Stimulated activated naive CD4-positive, alpha-beta T cell (primary cell): ENCODE measurements around the gene CARD14.
"Not testable (repeated sequence)": the region's sequence is repeated elsewhere in the genome, so short reads cannot be mapped to it uniquely, and the experiment has no call there.

Experiments used
- DNase-seq, 6 experiments: peaks; one replicate each; lab custom pipeline; 2025; lab: John Stamatoyannopoulos, UW

The CARD14 gene

DNA sequence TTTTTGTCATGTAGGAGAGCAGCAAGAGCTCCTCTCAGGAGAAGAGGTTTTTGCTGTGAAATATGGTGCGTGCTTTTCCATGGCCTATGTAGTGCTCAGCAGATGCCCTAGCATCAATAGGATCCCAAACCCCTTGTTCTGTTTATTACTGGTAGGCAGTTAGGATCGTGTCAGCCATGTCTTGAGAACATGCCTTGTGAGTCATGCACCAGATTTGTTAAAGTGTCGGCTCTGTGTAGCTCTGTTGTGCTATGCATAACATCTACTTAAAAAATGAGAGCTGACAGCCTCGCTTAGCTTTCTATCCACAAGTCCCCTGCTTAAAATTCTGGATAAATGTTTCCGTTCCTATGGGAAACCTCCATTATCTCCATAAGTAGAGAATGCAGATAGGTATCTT lies 18.5 kb upstream of the CARD14 start:
- no peak for DNase-seq

DNA sequence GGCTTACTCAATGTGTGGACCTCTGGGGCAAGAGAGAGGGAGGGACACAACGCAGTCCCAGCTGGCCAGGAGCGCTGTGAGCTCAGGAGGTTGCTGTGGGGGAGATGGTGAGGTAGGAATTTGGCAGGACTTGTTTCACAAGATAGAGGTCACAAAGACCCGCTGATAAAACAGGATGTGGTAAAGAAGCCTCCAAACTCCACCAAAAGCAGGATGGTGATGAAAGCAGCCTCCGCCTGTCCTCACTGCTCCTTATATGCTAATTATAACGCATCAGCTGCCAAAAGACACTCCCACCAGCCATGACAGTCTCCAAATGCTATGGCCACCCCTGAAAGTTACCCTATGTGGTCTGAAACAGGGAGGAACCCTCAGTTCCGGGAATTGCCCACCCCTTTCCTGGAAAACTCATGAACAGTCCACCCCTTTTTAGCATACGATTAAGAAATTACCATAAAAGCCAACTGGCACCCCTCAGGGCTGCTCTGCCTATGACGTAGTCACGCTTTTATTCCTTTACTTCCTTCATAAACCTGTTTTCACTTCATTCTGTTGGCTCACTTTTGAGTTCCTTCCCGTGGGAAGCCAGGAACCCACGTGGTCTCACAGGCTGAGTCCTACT lies 17.6 kb upstream of the CARD14 start:
- DNase-seq, result no peak

GRCh38 chr17:80153004-80153403 lies 16.8 kb upstream of the CARD14 start:
- DNase-seq, result no peak

DNA sequence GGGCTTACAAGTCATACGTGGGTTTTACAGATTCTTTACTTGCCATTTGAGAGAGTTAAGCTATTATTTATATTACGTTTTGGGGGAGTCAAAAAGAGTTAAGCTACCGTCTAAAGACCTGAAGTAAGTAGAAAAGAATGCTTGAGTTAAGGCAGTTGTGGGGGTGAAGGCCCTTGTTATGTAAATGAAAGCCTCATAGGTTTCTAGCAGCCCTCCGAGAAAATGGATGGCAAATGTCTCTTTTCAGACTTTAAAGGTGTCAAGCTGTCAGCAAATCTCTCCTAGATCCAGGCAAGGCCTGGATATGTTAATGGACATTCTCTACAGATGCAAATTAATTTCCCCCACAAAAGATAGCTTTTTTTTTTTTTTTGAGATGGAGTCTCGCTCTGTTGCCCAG lies 15.7 kb upstream of the CARD14 start:
- no peak for DNase-seq

DNA sequence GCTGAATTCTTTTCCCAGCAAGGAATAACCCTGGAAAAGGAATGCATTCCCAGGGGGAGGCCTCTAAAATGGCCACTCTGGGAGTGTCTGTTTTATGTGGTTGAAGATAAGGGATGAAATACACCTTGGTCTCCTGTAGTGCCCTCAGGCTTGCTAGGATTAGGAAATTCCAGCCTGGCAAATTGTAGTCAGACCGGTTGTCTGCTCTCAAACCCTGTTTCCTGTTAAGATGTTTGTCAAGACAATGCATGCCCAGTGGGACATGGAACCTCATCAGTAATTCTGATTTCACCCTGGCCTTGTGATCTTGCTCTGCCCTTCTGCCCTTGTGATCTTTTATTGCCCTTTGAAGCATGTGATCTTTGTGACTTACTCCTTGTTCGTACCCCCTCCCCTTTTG lies 14.2 kb upstream of the CARD14 start:
- not testable (repeated sequence) for DNase-seq

GRCh38 chr17:80158846-80159245 lies 11.0 kb upstream of the CARD14 start:
- DNase-seq, result no peak

- no peak for DNase-seq
Observed at GRCh38 chr17:80160536-80160935, 9.3 kb upstream of the CARD14 start.

DNA sequence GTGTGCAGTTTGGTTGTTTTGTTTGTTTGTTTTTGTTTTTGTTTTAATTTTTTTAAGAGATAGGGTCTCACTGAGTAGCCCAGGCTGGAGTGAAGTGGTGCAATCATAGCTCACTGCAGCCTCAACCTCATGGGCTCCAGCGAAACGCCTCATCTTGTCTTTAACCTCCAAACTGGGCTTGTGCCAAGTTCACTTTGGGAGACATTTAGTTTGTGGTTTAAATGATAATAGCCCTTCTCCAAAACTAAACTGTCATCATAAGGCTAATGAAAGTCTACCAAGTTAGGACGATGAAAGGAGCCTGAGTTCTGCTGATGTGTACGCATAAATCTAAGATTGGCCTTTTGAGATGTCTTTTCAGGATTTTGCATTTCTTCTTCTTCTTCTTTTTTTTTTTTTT lies 6.5 kb upstream of the CARD14 start:
- DNase-seq, result no peak

DNA sequence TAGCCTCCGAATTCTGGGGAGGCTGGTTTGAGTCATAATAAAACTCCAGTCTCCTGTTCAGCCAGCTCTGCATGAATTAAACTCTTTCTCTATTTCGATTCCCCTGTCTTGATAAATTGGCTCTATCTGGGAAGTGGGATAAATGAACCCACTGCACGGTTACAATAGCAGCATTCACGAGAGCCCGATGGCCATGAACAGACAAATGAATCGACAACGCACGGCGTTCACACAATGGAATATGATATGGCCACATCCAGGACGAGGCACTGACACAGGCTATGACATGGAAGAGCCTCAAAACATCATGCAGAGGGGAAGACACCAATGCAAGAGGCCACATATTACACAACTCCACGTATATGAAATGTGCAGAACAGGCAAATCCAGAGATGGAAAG lies 5.6 kb upstream of the CARD14 start:
- DNase-seq, result no peak

DNA sequence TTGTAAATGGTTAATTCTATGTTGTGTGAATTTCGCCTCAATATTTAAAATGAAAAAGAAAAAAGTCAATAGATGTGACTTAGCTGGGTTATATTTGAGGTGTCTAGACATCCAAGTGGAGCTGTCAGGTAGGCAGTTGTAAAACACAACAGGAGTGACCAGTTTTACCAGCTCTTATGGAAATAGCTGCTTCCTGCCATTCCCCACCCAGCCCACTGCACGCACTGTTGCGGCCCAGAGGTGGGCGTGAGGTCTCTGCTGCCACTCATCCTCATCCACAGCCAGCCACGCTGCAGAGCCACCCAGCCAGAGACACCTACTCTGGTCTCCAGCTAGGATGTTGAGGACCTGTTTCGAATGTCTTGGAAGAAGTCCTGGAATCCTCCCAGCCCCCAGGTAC lies 3.4 kb upstream of the CARD14 start:
- no peak for DNase-seq

DNA sequence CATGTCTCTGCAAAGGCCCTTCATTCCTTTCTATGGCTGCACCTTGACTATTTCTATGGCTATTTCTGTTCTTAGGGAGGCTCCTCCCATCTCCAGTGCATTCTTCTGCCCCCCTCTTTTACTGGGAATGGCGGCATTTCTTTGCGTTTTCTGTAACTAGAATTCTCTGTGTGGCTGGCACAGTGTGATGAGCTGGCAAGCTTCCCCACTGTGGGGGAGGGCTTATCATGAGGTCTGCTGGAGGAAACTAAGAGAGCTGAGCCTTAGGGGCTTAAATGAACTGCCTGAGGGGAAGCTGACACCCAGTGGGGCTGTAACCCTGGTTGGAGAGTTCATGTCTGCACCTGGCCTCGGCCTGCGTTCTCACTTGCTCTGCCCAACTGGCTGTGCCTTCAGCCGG lies 1.5 kb upstream of the CARD14 start:
- DNase-seq, result no peak

GRCh38 chr17:80169107-80169506 lies 723 bp upstream of the CARD14 start:
- no peak for DNase-seq

DNA sequence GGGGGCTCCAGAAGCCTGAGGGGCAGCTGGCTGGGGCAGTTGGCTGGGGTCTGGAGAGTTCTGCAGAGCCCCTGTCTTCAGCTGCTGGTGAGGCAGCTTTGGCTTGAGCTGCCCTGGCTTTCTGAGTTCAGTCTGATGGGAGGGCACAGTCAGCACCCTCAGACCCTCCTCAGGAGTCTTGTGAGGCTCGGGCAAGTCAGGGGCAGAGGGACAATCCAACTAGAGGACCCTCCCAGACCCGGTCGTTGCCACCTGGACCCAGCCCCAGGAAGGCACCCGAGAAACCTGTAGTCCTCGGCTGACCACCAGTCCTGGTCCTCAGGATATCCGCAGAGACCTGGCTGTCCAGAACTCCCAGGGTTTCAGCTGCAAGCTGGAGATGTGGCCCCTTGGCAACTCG lies 1.9 kb downstream of the CARD14 start:
- DNase-seq, result no peak

GRCh38 chr17:80173126-80173525 lies 3.3 kb downstream of the CARD14 start:
- no peak for DNase-seq

- no peak for DNase-seq
Observed at GRCh38 chr17:80173916-80174315, 4.1 kb downstream of the CARD14 start.

- no peak for DNase-seq
Observed at GRCh38 chr17:80176757-80177156, 6.9 kb downstream of the CARD14 start.

DNA sequence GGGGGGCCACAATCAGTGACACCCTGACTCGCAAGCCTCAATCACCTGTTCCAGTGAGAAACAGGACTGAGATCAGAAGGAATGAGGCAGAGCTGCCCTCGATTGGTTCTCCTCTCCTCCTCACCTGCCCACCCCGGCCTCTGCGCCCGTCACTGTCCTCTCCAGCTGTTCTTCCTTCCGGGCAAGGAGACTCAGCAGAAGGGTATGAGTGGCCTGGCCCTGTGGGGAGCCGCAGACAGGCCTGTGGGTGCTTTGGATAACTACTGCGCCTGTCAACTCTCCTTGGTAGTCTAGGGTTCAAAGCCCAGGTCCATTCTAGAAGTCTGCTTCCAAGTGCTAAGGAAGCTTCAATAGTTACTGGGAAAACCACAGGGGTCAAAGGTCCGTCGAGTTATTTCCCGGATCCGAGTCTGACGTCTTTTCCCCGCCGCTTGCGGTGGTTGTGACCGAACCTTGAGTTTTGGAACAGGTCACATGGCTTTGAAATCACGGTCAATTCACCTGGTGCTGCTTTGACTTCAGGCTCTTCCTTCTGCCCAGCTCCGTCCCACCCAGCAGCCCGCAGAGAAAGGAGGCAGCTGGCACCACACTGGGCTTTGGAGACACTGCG lies 8.3 kb downstream of the CARD14 start:
- no peak for DNase-seq

DNA sequence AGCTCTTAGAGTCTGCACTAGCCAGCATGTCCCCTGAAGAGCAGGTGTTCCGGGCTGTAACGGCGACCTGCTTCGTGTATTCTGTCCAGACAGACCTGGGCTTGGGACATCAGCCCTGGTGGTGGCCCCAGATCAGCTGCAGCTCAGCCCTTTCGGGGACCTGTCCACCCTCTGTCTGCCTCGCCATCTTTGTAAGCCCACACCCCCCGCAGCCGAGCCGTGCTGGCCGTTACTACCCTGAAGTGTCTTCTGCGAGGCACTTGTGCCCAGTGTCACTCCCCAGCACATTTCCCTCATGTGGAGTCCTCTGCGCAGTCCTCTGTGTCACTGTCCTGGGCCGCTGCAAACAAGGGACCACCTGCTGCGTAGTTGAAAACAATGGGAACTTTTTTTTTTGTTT lies 10.4 kb downstream of the CARD14 start:
- no peak for DNase-seq

DNA sequence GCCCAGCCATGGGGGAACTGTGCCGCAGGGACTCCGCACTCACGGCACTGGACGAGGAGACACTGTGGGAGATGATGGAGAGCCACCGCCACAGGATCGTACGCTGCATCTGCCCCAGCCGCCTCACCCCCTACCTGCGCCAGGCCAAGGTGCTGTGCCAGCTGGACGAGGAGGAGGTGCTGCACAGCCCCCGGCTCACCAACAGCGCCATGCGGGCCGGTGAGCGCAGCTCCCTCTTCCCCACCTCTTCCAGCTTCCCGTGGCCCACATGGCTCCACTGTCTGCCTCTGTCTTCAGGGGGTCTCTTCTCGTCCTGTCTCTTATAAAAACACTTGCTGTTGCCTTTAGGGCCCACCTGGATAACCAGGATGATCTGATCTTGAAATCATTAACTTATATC lies 11.6 kb downstream of the CARD14 start:
- no peak for DNase-seq

GRCh38 chr17:80182118-80182844 lies 12.5 kb downstream of the CARD14 start:
- no peak for DNase-seq

DNA sequence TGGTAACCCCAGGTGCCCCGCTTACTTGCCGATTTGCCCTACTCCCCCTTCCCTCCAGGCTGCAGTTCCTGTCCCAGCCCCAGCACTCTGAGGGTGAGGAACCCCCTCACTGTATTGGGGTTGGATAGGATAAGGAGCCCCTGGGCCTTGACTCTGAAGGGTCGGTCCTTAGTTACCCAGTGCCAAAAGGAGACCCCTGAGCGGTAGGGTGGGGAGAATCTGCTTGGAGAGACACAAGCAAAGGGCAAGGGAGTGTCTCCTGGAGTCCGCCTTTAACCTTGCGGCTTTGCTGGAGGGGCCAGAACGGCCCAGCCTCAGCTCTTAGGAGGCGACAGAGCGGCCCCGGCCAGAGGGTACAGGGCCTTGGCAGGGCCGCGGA lies 13.0 kb downstream of the CARD14 start:
- no peak for DNase-seq

- no peak for DNase-seq
Observed at GRCh38 chr17:80183581-80184422, 14.0 kb downstream of the CARD14 start.

DNA sequence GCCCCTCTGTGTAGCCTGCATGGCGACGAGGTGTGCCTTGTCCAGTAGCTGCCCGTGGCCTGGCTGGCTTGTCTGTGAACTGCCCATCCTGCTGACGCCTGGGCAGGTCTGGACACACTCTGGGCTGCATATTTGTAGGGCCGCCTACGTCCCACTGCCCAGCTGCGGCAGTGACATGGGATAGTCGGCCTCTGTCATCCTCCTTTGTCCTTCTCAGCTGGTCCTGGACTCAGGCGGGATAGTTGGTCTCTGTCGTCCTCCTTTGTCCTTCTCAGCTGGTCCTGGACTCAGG lies 14.5 kb downstream of the CARD14 start:
- DNase-seq, result no peak
